HepG2 (cell line): ENCODE measurements around the gene ASTN1. TPM values are rescaled to one million over a fixed set of nuclear protein-coding genes. Genes with fewer than 3 reads are reported as not detected.

Experiments used
- ATAC-seq: fragments of 200-7000 bp; cut with Tn5 transposase; 3 replicates; pipeline ENCODE4 v1.9.1; 2020; ENCODE audit warnings: mild to moderate bottlenecking, moderate library complexity
- BruUV-seq: library from RNA; stranded (reverse); fragments of 400-500 nt; replicated peaks from 2 replicates; lab custom pipeline; 2021; lab: Mats Ljungman, UMichigan
- CTCF ChIA-PET: fragments of 300-600 bp; formaldehyde crosslinking; extraction: SDS; loops from one replicate; lab custom pipeline; 2021; ENCODE audit warnings: low total read pairs, inconsistent platforms, low intra/inter-chr PET ratio; lab: Yijun Ruan, JAX
- POLR2A ChIA-PET: fragments of 350-600 bp; sonication (Branson Sonifier 250); formaldehyde crosslinking; loops from one replicate; lab custom pipeline; 2020; ENCODE audit warnings: antibody characterized with exemption, inconsistent platforms; lab: Yijun Ruan, JAX
- DNase-seq: peaks from one replicate; pipeline ENCODE4 v3.0.0-alpha.2; 2015; ENCODE audit warnings: low spot score
- FAIRE-seq: peaks from 3 replicates; lab custom pipeline; 2011; peaks lifted over from hg19 to GRCh38; lab: Jason Lieb, UNC
- H2AFZ ChIP-seq: one replicate; pipeline ENCODE4 v1.6.1; 2011; ENCODE audit warnings: low read length, inconsistent platforms
- H3K27ac ChIP-seq: fragments of 300-600 bp; 3 replicates; pipeline ENCODE4 v1.8.0; 2011; ENCODE audit warnings: mixed run types, mild to moderate bottlenecking, mixed read lengths, low read length, inconsistent platforms; ENCODE audit not compliant: insufficient read depth; ENCODE audit errors: extremely low read length
- H3K27me3 ChIP-seq, 2 experiments: fragments of 200-600 bp in 1 of 2; 2 replicates in 1 of 2; 3 replicates in 1 of 2; pipeline versions ENCODE4 v1.6.0 to v1.8.0; 2011; ENCODE audit warnings: low read length in 2 of 2, mild to moderate bottlenecking in 2 of 2, moderate library complexity in 2 of 2, inconsistent platforms in 1 of 2; ENCODE audit not compliant: insufficient read depth in 2 of 2, control insufficient read depth in 1 of 2
- H3K36me3 ChIP-seq, 2 experiments: fragments of 200-600 bp in 1 of 2; replicated peaks in 1 of 2; 2 replicates in 1 of 2; 3 replicates in 1 of 2; pipeline versions ENCODE4 v1.5.1 to v1.8.0; 2011; ENCODE audit warnings: low read length in 2 of 2, inconsistent platforms in 1 of 2; ENCODE audit not compliant: insufficient read depth in 2 of 2, control insufficient read depth in 1 of 2
- H3K4me1 ChIP-seq: 2 replicates; pipeline ENCODE4 v1.5.1; 2012; ENCODE audit warnings: low read length, inconsistent platforms; ENCODE audit not compliant: insufficient read depth
- H3K4me2 ChIP-seq: 2 replicates; pipeline ENCODE4 v1.6.0; 2011; ENCODE audit warnings: low read depth, low read length, inconsistent platforms
- H3K4me3 ChIP-seq, 3 experiments: fragments of 200-600 bp in 1 of 3; sonication (generic), shearing (Covaris generic) in 1 of 3; replicated peaks in 1 of 3; 2 replicates each; pipeline ENCODE4 v1.5.1; 2011 to 2016; ENCODE audit warnings: low read length in 3 of 3, inconsistent platforms in 2 of 3, low read depth in 2 of 3, mild to moderate bottlenecking in 2 of 3, control low read depth in 1 of 3, mixed read lengths in 1 of 3; ENCODE audit not compliant: insufficient read depth in 1 of 3
- H3K79me2 ChIP-seq: one replicate; pipeline ENCODE4 v1.6.1; 2011; ENCODE audit warnings: low read length, inconsistent platforms; ENCODE audit not compliant: insufficient read depth
- H3K9ac ChIP-seq: 2 replicates; pipeline ENCODE4 v1.6.0; 2011; ENCODE audit warnings: mild to moderate bottlenecking, low read depth, low read length, inconsistent platforms; ENCODE audit not compliant: insufficient read depth
- H3K9me3 ChIP-seq: 2 replicates; pipeline ENCODE4 v1.5.1; 2012; ENCODE audit warnings: mild to moderate bottlenecking, low read length
- H4K20me1 ChIP-seq: 2 replicates; pipeline ENCODE4 v1.6.0; 2011; ENCODE audit warnings: inconsistent platforms, mild to moderate bottlenecking, low read length, moderate library complexity; ENCODE audit not compliant: insufficient read depth
- CREM ChIP-seq, 2 experiments: sonication (generic) in 1 of 2; formaldehyde crosslinking in 1 of 2; IDR thresholded peaks; 2 replicates each; pipeline versions ENCODE4 v1.4.0 to v1.6.1; 2016 to 2020; ENCODE audit warnings: antibody characterized with exemption in 1 of 2, mild to moderate bottlenecking in 1 of 2, missing genetic modification reagents in 1 of 2
- HDAC1 ChIP-seq: sonication (generic); formaldehyde crosslinking; IDR thresholded peaks from 2 replicates; pipeline ENCODE4 v1.5.1; 2020; ENCODE audit warnings: mild to moderate bottlenecking, missing genetic modification reagents
- HNRNPK ChIP-seq: fragments of 200-400 bp; formaldehyde crosslinking; IDR thresholded peaks from 2 replicates; pipeline ENCODE4 v1.6.1; 2018; ENCODE audit warnings: low read length, low read depth, moderate library complexity, mild to moderate bottlenecking; ENCODE audit not compliant: poor library complexity, severe bottlenecking
- HOXA3 ChIP-seq: sonication (generic); formaldehyde crosslinking; IDR thresholded peaks from 2 replicates; pipeline ENCODE4 v1.5.0; 2020; ENCODE audit warnings: missing genetic modification reagents
- IKZF4 ChIP-seq: sonication (generic); formaldehyde crosslinking; IDR thresholded peaks from 2 replicates; pipeline ENCODE4 v1.5.1; 2020; ENCODE audit warnings: borderline replicate concordance, mild to moderate bottlenecking, low read depth, missing genetic modification reagents; ENCODE audit errors: not compliant biosample characterization
- JUND ChIP-seq: sonication (generic); formaldehyde crosslinking; IDR thresholded peaks from 2 replicates; pipeline ENCODE4 v1.8.0; 2022; ENCODE audit warnings: mild to moderate bottlenecking, missing genetic modification reagents
- MIXL1 ChIP-seq: IDR thresholded peaks from 2 replicates; pipeline ENCODE4 v1.6.1; 2016
- NBN ChIP-seq: fragments of 450-650 bp; conservative IDR thresholded peaks from 2 replicates; pipeline ENCODE4 v1.6.1; 2017
- NFKB2 ChIP-seq: sonication (generic); formaldehyde crosslinking; IDR thresholded peaks from 2 replicates; pipeline ENCODE4 v1.4.0; 2020; ENCODE audit warnings: missing genetic modification reagents, borderline replicate concordance
- NFKBIZ ChIP-seq: IDR thresholded peaks from 2 replicates; pipeline ENCODE4 v1.6.1; 2018; ENCODE audit warnings: missing genetic modification reagents, missing compliant biosample characterization
- POLR2A ChIP-seq, 2 experiments: IDR thresholded peaks; 2 replicates each; pipeline ENCODE4 v1.6.1; 2011; ENCODE audit warnings: low read depth in 2 of 2, low read length in 2 of 2, mild to moderate bottlenecking in 1 of 2, moderate library complexity in 1 of 2; ENCODE audit not compliant: insufficient read depth in 1 of 2
- STAG1 ChIP-seq: sonication (generic); formaldehyde crosslinking; IDR thresholded peaks from 2 replicates; pipeline ENCODE4 v1.4.0; 2020; ENCODE audit warnings: missing genetic modification reagents
- STAT5B ChIP-seq: sonication (generic); formaldehyde crosslinking; IDR thresholded peaks from 2 replicates; pipeline ENCODE4 v1.4.0; 2020; ENCODE audit warnings: missing genetic modification reagents
- TFAP4 ChIP-seq: sonication (generic); IDR thresholded peaks from 2 replicates; pipeline ENCODE4 v1.6.1; 2016; ENCODE audit warnings: low read depth, borderline replicate concordance
- THAP11 ChIP-seq: IDR thresholded peaks from 2 replicates; pipeline ENCODE4 v1.6.1; 2016; ENCODE audit warnings: missing biosample characterization, missing genetic modification reagents
- TRIM22 ChIP-seq: fragments of 450-650 bp; IDR thresholded peaks from 2 replicates; pipeline ENCODE4 v1.6.1; 2017
- ZNF570 ChIP-seq: sonication (generic); formaldehyde crosslinking; IDR thresholded peaks from 2 replicates; pipeline ENCODE4 v1.4.0; 2020; ENCODE audit warnings: mild to moderate bottlenecking, missing genetic modification reagents, borderline replicate concordance
- WGBS: methylation state at CpG from one replicate; pipeline ENCODE4 v1.1.6; 2017; ENCODE audit warnings: low lambda C conversion rate; 5-methylcytosine and 5-hydroxymethylcytosine counted together
- in situ Hi-C: cut with HindIII; loops from 2 replicates; pipeline ENCODE4 v1.10.0; 2017; ENCODE audit warnings: low pct_unique_long_range_greater_than_20kb; ENCODE audit not compliant: extremely low pct_ligation_motif_present
- intact Hi-C: fragments of 100-400 bp; cut with micrococcal nuclease; formaldehyde crosslinking; loops from one replicate; pipeline ENCODE4 v1.10.0; 2022; ENCODE audit not compliant: unreplicated experiment
- polyA plus RNA-seq, 8 experiments: library from polyadenylated mRNA; depleted of rRNA in 3 of 8; stranded (reverse) in 7 of 8; unstranded in 1 of 8; fragments of >200 nt; fragmentation: Illumina TruSeq in 4 of 8; extraction: Trizol in 4 of 8; gene quantifications; 2 replicates each; pipeline versions ENCODE4 v1.2.1 to v1.2.3, GENCODE V29; 2011 to 2016; ENCODE audit warnings: low read depth in 4 of 8, missing spikeins in 1 of 8, mixed read lengths in 1 of 8; ENCODE audit not compliant: insufficient read depth in 1 of 8
- total RNA-seq, 5 experiments: library from RNA; depleted of rRNA; stranded (reverse); fragments of >200 nt; fragmentation: Illumina TruSeq; extraction: Trizol; gene quantifications; 2 replicates each; pipeline ENCODE4 v1.2.3, GENCODE V29; 2016; ENCODE audit warnings: low read depth in 1 of 5

ASTN1 gene
- total and polyA plus RNA-seq, 2 of the 13 experiments (the other 11 are each of a cell fraction or from before 2014, with no cell fraction given): not detected

GRCh38 chr1:177206831-177207355 lies 42.4 kb upstream of the ASTN1 start:
- no peak overlapping the region for H3K4me2 ChIP-seq
- in situ Hi-C loops: no loop called here
- no peaks in the 10 kb centered on the region for H3K79me2 ChIP-seq
- no peak overlapping the region for H3K4me3 ChIP-seq
- H3K9me3 ChIP-seq: no peaks in the 10 kb centered on the region
- CTCF ChIA-PET: no interaction called here
- no peak overlapping the region for H3K9ac ChIP-seq
- FAIRE-seq: no peak
- intact Hi-C loops: no loop called here
- POLR2A ChIA-PET: no interaction called here
- no peak overlapping the region for H3K27ac ChIP-seq
- H3K4me1 ChIP-seq: no peaks in the 10 kb centered on the region; the same call in 1 of the 2 replicates
- BruUV-seq: no TSS peak
- no peaks in the 10 kb centered on the region for H4K20me1 ChIP-seq
- DNase-seq: no peak
- ATAC-seq: no peak
- H2AFZ ChIP-seq: no peak overlapping the region
- no peaks in the 10 kb centered on the region for H3K36me3 ChIP-seq
- no peaks in the 10 kb centered on the region for H3K27me3 ChIP-seq
- TF ChIP-seq NBN (no peak), NFKBIZ (CRISPR knock-in tag) (no peak)

GRCh38 chr1:177200290-177200689 lies 35.8 kb upstream of the ASTN1 start:
- in situ Hi-C loops (no loop called here), intact Hi-C loops (no loop called here)
- Histone ChIP-seq H3K36me3 (no peaks in the 10 kb centered on the region), H4K20me1 (no peaks in the 10 kb centered on the region), H3K4me2 (no peak overlapping the region), H3K4me1 (no peaks in the 10 kb centered on the region), H3K27me3 (no peaks in the 10 kb centered on the region), H2AFZ (no peak overlapping the region), H3K9ac (no peak overlapping the region), H3K27ac (no peak overlapping the region), H3K79me2 (no peaks in the 10 kb centered on the region), H3K9me3 (no peaks in the 10 kb centered on the region), H3K4me3 (no peak overlapping the region)
- ChIA-PET CTCF (no interaction called here), POLR2A (no interaction called here)
- ATAC-seq (no peak), DNase-seq (no peak), FAIRE-seq (no peak)
- 8% methylated on average over 4 of the region's 4 CpGs for WGBS
- no peak for TF ChIP-seq THAP11 (CRISPR knock-in tag)
- TF ChIP-seq HDAC1: no peak
- no peak for TF ChIP-seq NFKB2
- no peak for TF ChIP-seq JUND (CRISPR knock-in tag)
- no peak for TF ChIP-seq IKZF4 (CRISPR knock-in tag)
- TF ChIP-seq HOXA3 (CRISPR knock-in tag): no peak
- no peak for TF ChIP-seq TFAP4
- no peak for TF ChIP-seq STAG1
- TF ChIP-seq MIXL1 (CRISPR knock-in tag): no peak
- no peak for TF ChIP-seq STAT5B (CRISPR knock-in tag)
- TF ChIP-seq TRIM22: no peak
- TF ChIP-seq CREM (IDR thresholded peaks at IDR 0.05): no peak
- TF ChIP-seq CREM (CRISPR knock-in tag; IDR thresholded peaks at IDR 0.05): no peak
- TF ChIP-seq HNRNPK: no peak
- TF ChIP-seq ZNF570: no peak
- TF ChIP-seq POLR2A (IDR thresholded peaks at IDR 0.05; ENCODE audit: insufficient read depth in 1 of 2, low read depth in 2 of 2, low read length in 2 of 2): no peak
- BruUV-seq: no TSS peak
